Adrenal gland (tissue), 12 donors: ENCODE results near the gene EXOSC6. TPM values are rescaled to one million over a fixed set of nuclear protein-coding genes. Genes with fewer than 3 reads are reported as not detected.
"Not testable (repeated sequence)": the region's sequence is repeated elsewhere in the genome, so short reads cannot be mapped to it uniquely, and the experiment has no call there.

ENCODE experiments used
- DNase-seq, 7 donors: peaks; one replicate each; pipeline ENCODE4 v3.0.0-alpha.2; 2019 to 2020
- H3K27ac ChIP-seq, 5 donors: fragments of 200-600 bp; sonication (generic) in 4 of 5; 1 replicate in 3 of 5; 2 replicates in 2 of 5; pipeline versions ENCODE4 v1.5.1 to v1.8.0; 2016 to 2020; ENCODE audit warnings: mild to moderate bottlenecking in 1 of 5
- H3K27me3 ChIP-seq: fragments of 200-600 bp; 2 replicates; pipeline ENCODE4 v1.8.0; 2021
- H3K36me3 ChIP-seq, 2 donors: fragments of 200-600 bp; replicated peaks in 1 of 2; 1 replicate in 1 of 2; 2 replicates in 1 of 2; pipeline versions ENCODE4 v1.5.1 to v1.8.0; 2018 to 2022
- H3K4me1 ChIP-seq, 2 donors: fragments of 200-600 bp; replicated peaks in 1 of 2; 1 replicate in 1 of 2; 2 replicates in 1 of 2; pipeline versions ENCODE4 v1.5.1 to v1.8.0; 2018 to 2021
- H3K4me3 ChIP-seq, 4 donors: fragments of 200-600 bp; sonication (generic) in 3 of 4; one replicate each; pipeline ENCODE4 v1.5.1; 2016 to 2018
- H3K9me3 ChIP-seq, 3 donors: fragments of 200-600 bp; sonication (generic) in 1 of 3; replicated peaks in 1 of 3; 1 replicate in 2 of 3; 2 replicates in 1 of 3; pipeline versions ENCODE4 v1.5.1 to v1.8.0; 2016 to 2021
- POLR2A ChIP-seq, 2 donors: fragments of 450-650 bp; IDR thresholded peaks; one replicate each; pipeline ENCODE4 v1.6.1; 2017; ENCODE audit warnings: antibody characterized with exemption in 2 of 2, mild to moderate bottlenecking in 2 of 2, moderate library complexity in 1 of 2
- WGBS, 4 donors: extraction: QIAGEN DNeasy Blood & Tissue Kit in 2 of 4; methylation state at CpG; one replicate each; pipeline versions ENCODE4 v1.1.5 to v1.1.7; 2013 to 2017; 5-methylcytosine and 5-hydroxymethylcytosine counted together
- intact Hi-C, 2 donors: fragments of 100-400 bp; cut with DNase I; formaldehyde crosslinking; loops; one replicate each; pipeline versions ENCODE4 v1.14.1 to v1.15.0; 2022 to 2023
- polyA plus RNA-seq, 3 donors: library from polyadenylated mRNA; stranded (reverse); fragments of 200-250 nt in 2 of 3; fragments of 350-450 nt in 1 of 3; fragmentation: Illumina TruSeq in 1 of 3; extraction: RNeasy Lipid Tissue Mini Kit (QIAGEN cat#74804) in 1 of 3; gene quantifications; one replicate each; pipeline ENCODE4 v1.2.3, GENCODE V29; 2013 to 2014
- total RNA-seq, 9 donors: library from RNA; depleted of rRNA in 4 of 9; stranded (reverse); fragments of >200 nt in 4 of 9; fragments of 120-200 nt in 1 of 9; fragmentation: NEBNext Ultra II Directional in 1 of 9; extraction: Animal tissue kit (Norgen Biotek cat#: 25700) in 1 of 9; gene quantifications; one replicate each; pipeline versions ENCODE4 v1.1.0 to v1.2.4, GENCODE V29; 2013 to 2023
- TF ChIP-seq, protein P1 (sequence below), 6 experiments: fragments of 450-650 bp in 4 of 6; fragments of 200-600 bp in 2 of 6; sonication (generic) in 1 of 6; IDR thresholded peaks; 1 replicate in 5 of 6; 2 replicates in 1 of 6; pipeline versions ENCODE4 v1.5.1 to v1.8.0; 2016 to 2021; ENCODE audit warnings: antibody characterized with exemption in 6 of 6, mild to moderate bottlenecking in 2 of 6, moderate library complexity in 1 of 6
- donor health status: healthy with polysubstance abuse.
- donor health status: Bipolar disorder and iron deficiency.
- donor health status: DM: yes; HTN: yes; CAD: no.
- donor health status: DM: no; HTN: no; CAD: no.
- donor health status: DM: no; HTN: no; CAD: no.
- donor health status: DM: yes; HTN: yes; CAD: no.

The EXOSC6 gene
- total and polyA plus RNA-seq, 12 donors: 12.0 to 49.6 (median 26.2) TPM

DNA sequence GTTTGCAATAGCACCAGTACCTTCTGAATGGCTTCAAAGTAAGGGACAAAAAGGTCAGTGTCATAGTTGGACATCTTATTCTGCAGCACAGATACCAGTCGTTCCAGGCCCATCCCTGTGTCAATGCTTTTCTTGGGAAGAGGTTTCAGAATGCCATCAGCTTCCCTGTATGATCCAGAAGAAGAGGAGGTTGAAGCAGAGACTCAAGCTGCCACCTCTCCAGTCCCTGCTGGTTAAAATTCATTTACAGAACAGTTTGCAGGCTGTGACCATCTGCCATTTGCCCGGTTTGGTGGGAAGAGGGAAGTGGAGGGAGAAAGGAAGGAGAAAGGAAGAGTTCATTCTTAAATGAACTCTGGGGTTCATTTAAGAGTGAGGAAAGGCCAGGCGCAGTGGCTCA lies 18.4 kb upstream of the EXOSC6 start:
- DNase-seq: no peak
- no peaks in the 10 kb centered on the region for H3K4me1 ChIP-seq
- H3K27ac ChIP-seq: no peak overlapping the region
- no peak overlapping the region for H3K4me3 ChIP-seq
- WGBS, 4 donors: 82 to 98% (median 86%) methylated on average over 3 of the region's 3 CpGs
- no peaks in the 10 kb centered on the region for H3K27me3 ChIP-seq
- H3K36me3 ChIP-seq: peaks cover 0 to 85% of the 10 kb centered on the region in 2 donors
- no peaks in the 10 kb centered on the region for H3K9me3 ChIP-seq
- intact Hi-C loops: no loop called here
- TF ChIP-seq POLR2A (IDR thresholded peaks at IDR 0.05): no peak
- TF ChIP-seq, protein P1, sequence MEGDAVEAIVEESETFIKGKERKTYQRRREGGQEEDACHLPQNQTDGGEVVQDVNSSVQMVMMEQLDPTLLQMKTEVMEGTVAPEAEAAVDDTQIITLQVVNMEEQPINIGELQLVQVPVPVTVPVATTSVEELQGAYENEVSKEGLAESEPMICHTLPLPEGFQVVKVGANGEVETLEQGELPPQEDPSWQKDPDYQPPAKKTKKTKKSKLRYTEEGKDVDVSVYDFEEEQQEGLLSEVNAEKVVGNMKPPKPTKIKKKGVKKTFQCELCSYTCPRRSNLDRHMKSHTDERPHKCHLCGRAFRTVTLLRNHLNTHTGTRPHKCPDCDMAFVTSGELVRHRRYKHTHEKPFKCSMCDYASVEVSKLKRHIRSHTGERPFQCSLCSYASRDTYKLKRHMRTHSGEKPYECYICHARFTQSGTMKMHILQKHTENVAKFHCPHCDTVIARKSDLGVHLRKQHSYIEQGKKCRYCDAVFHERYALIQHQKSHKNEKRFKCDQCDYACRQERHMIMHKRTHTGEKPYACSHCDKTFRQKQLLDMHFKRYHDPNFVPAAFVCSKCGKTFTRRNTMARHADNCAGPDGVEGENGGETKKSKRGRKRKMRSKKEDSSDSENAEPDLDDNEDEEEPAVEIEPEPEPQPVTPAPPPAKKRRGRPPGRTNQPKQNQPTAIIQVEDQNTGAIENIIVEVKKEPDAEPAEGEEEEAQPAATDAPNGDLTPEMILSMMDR (IDR thresholded peaks at IDR 0.05): no peak

DNA sequence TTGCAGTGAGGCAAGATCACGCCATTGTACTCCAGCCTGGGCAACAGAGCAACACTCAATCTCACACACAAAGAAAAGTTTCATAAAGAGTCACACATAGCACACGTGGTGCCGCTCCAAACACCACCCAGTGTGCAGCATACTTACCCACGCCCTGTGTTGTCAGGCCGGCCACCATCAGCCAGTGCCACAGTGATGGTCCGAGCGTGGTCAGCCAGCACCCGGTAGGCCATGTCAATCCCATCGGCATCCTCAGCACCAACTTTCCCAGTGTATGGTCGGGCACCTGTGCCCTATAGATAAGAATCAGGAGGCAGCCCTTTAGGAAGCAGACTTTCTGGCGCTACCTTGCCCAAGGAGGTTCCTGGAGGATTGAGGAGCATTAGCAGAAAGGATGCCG lies 17.7 kb upstream of the EXOSC6 start:
- H3K4me1 ChIP-seq: no peaks in the 10 kb centered on the region
- TF ChIP-seq POLR2A (IDR thresholded peaks at IDR 0.05): no peak
- TF ChIP-seq, protein P1 (IDR thresholded peaks at IDR 0.05): no peak
- DNase-seq: no peak
- intact Hi-C loops: no loop called here
- no peaks in the 10 kb centered on the region for H3K27me3 ChIP-seq
- H3K4me3 ChIP-seq: no peak overlapping the region
- WGBS, 4 donors: 88 to 95% (median 90%) methylated on average over 11 to 12 of the region's 12 CpGs
- H3K9me3 ChIP-seq: no peaks in the 10 kb centered on the region
- peaks cover 0 to 85% of the 10 kb centered on the region in 2 donors for H3K36me3 ChIP-seq
- no peak overlapping the region for H3K27ac ChIP-seq

DNA sequence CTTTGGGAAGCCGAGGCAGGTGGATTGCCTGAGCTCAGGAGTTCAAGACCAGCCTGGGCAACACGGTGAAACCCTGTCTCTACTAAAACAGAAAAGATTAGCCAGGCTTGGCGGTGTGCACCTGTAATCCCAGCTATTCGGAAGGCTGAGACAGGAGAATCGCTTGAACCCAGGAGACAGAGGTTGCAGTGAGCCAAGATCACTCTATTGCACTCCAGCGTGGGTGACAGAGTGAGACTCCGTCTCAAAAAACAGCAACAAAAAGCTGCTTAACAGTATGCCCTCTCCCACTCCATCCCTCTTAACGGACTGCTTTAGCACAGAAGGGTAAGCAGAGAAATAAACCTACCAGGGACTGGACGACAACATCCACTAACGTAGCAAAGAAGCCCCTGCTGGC lies 16.2 kb upstream of the EXOSC6 start:
- H3K36me3 ChIP-seq: peaks cover 0 to 93% of the 10 kb centered on the region in 2 donors
- H3K27ac ChIP-seq, H3K27me3 ChIP-seq, intact Hi-C loops, DNase-seq, H3K9me3 ChIP-seq, H3K4me3 ChIP-seq, H3K4me1 ChIP-seq: not testable (repeated sequence)
- WGBS, 4 donors: 83 to 89% (median 87%) methylated on average over 8 to 10 of the region's 10 CpGs

DNA sequence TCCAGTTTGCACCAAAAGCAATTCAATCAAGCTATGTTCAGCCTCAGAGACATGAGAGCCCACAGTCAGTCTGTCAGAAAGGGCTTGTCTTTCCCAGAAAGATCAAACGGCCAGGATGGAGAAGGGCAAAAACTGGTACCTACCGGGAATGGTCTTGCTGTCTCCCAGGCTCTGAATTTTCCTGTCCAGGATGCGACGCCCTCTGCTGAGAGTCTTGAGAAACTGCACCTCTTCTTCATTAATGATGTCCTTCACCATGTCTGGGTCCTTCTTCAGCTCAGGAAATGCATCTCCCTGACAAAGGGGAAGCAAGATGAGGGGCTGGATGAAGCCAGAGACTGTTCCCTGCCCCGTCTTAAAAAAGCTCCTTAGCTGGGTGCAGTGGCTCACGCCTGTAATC lies 15.8 kb upstream of the EXOSC6 start:
- intact Hi-C loops: no loop called here
- H3K27me3 ChIP-seq: no peaks in the 10 kb centered on the region
- TF ChIP-seq POLR2A (IDR thresholded peaks at IDR 0.05): no peak
- TF ChIP-seq, protein P1 (IDR thresholded peaks at IDR 0.05): peak; percentile 45 to 68 (median 64)
- H3K9me3 ChIP-seq: no peaks in the 10 kb centered on the region
- H3K4me1 ChIP-seq: no peaks in the 10 kb centered on the region
- H3K36me3 ChIP-seq: peaks cover 0 to 97% of the 10 kb centered on the region in 2 donors
- no peak overlapping the region for H3K27ac ChIP-seq
- WGBS, 4 donors: 31 to 45% (median 34%) methylated on average over 6 of the region's 6 CpGs
- H3K4me3 ChIP-seq: no peak overlapping the region
- DNase-seq: peak; percentile 35 to 66 (median 50)

DNA sequence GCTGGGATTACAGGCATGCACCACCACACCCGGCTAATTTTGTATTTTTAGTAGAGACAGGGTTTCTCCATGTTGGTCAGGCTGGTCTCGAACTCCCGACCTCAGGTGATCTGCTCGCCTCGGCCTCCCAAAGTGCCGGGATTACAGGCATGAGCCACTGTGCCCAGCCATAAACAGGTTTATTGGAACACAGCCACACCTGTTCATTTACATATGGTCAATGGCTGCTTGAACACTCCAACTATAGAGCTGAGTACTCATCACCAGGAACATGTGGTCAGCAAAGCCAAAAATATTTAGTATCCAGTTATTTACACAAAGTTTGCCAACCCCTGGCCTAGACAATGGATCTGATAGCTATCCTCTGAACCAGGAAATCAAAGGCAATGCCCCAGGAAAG lies 8.2 kb upstream of the EXOSC6 start:
- not testable (repeated sequence) for H3K9me3 ChIP-seq, H3K4me3 ChIP-seq, H3K27me3 ChIP-seq, H3K27ac ChIP-seq, H3K4me1 ChIP-seq
- 90 to 98% (median 96%) methylated on average over 4 to 6 of the region's 6 CpGs for WGBS, 4 donors
- DNase-seq: peak in 2 of 7 donors; percentile 7 to 15
- peaks cover 0 to 95% of the 10 kb centered on the region in 2 donors for H3K36me3 ChIP-seq
- intact Hi-C loops: loop anchor here in 1 of 2 donors (10.0 kb wide), 1 partner anchor 105 kb away; no protein-coding TSS in a partner anchor
